Measurements from ENCODE around the gene TROAP. TPM values are rescaled to one million over a fixed set of nuclear protein-coding genes. Genes with fewer than 3 reads are reported as not detected.
"Not testable (repeated sequence)": the region's sequence is repeated elsewhere in the genome, so short reads cannot be mapped to it uniquely, and the experiment has no call there.

Gene TROAP
- total RNA-seq, 1 donor from 2014 or later, result not detected

DNA sequence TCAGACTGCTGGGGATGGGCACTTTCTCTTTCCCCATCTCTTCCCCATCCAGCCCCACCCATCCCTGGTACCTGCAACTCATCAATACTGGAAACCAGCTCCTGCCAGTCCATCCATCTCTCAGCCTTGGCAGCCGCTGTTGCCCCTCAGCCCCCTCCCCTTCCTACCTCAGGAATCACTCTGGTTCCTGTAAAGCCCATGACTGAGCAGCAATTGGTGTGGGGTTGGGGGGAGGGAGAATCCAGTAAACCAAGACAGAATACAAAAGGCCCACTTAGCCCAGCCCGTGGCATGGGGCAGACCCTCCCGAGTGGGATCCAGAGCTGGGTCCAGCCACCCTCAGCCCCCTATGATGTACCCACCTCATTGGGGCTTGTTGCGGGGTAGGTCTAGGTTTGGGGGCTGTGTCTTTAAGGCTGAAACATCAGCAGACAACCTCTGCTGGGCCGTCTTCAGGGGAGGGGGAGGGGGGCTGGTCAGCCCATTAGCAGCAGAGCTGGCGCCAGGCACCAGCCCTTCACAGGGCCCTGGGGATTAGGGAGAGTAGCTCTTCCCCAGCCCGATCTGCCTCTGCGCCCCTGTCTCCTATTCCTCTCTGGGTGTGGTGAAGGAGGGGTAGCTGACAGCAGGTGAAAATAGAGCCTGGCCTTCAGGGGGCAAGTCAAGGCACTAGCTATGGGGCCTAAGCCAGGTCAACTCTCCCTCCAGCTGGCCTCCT, 28.8 kb upstream of the TROAP start:
- DNase-seq (ENCODE audit: low spot score), result no peak

DNA sequence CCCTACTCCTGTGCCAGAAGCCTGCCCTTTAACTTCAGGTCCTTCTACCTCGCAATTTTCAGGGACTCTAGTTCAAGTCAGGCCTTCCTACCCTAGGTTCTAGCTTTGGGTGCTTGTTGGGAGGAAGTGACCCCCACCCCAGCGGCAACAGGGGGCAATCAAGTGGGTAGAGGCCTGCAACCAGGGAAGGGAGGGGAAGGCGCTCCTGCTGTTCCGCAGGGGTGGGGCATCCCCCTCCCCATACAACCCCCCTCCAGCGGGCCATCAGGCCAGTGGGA, 28.3 kb upstream of the TROAP start:
- DNase-seq (ENCODE audit: low spot score), result no peak

DNA sequence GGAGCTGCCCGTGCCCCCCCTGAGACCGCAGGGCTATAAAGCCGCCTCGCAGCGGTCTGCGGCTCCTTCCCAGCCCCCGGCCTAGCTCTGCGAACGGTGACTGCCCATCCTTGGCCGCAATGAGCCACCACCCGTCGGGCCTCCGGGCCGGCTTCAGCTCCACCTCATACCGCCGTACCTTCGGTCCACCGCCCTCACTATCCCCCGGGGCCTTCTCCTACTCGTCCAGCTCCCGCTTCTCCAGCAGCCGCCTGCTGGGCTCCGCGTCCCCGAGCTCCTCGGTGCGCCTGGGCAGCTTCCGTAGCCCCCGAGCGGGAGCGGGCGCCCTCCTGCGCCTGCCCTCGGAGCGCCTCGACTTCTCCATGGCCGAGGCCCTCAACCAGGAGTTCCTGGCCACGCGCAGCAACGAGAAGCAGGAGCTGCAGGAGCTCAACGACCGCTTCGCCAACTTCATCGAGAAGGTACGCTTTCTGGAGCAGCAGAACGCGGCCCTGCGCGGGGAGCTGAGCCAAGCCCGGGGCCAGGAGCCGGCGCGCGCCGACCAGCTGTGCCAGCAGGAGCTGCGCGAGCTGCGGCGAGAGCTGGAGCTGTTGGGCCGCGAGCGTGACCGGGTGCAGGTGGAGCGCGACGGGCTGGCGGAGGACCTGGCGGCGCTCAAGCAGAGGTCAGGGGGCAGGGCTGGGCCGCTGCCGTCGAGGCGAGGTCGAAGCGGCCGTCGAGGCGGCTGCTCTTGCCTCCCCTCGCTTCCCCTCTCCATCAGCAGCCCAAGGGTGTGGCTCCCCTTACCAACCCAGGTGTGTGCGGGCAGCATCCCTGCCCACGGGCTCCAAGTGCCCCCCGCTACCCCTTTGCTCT, 27.7 kb upstream of the TROAP start, which contains the start of gene PRPH:
PRPH (plus strand) TSS at position 66 of the 855 bp plus-strand sequence; CDS start at position 120, 54 bp downstream.
- no peak for DNase-seq (ENCODE audit: low spot score)

DNA sequence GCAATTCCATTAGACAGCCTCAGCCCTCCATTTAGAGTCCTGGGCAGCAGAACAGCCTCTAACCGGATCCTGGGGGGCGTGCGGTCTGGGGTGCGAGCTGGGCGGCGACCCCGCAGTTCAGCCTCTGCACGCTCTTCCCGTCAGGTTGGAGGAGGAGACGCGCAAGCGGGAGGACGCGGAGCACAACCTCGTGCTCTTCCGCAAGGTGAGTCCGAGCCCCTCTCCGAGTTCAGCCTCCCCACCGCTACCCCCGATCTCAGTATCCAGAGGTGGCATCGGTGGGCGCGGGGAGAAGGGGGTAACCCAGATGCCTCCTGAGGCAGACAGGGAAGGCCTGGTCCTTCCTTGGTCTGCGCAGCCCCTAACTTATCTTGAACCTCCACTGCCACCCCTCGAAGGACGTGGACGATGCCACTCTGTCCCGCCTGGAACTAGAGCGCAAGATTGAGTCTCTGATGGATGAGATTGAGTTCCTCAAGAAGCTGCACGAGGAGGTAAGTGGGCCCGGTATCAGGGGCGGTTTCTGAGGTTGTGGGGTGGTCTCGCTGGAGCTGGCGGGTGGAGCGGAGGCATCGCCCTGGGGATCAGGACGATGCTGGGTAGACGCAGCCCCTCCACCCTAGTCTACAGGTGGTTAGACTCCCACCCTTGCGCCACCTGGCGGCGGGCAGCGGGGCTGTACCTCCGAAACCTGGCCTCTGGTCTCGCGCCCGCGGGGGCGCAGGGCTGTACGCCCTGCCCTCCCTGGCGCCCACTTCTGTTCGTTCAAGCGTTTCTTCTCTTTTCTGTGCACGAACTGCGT, 26.8 kb upstream of the TROAP start:
- no peak for DNase-seq (ENCODE audit: low spot score)

DNA sequence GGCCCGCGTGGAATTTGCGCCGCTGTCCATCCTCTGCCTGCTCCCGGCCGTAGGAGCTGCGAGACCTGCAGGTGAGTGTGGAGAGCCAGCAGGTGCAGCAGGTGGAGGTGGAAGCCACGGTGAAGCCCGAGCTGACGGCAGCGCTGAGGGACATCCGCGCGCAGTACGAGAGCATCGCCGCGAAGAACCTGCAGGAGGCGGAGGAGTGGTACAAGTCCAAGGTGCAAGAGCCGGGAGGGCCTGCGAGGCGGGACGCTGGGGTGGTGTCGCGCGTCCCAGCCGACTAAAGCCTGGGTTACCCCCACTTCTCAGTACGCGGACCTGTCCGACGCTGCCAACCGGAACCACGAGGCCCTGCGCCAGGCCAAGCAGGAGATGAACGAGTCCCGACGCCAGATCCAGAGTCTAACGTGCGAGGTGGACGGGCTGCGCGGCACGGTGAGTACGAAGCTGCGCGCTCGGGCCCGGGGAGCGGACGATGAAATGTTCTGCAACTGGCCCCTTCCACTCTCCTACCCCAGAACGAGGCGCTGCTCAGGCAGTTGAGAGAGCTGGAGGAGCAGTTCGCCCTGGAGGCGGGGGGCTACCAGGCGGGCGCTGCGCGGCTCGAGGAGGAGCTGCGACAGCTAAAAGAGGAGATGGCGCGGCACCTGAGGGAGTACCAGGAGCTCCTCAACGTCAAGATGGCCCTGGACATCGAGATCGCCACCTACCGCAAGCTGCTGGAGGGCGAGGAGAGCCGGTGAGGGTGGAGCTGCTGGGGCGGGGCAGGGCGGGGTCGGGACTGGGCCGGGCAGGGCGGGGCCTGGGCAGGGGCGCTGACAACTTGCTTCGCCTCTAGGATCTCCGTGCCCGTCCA, 26.0 kb upstream of the TROAP start:
- DNase-seq (ENCODE audit: low spot score), result no peak

DNA sequence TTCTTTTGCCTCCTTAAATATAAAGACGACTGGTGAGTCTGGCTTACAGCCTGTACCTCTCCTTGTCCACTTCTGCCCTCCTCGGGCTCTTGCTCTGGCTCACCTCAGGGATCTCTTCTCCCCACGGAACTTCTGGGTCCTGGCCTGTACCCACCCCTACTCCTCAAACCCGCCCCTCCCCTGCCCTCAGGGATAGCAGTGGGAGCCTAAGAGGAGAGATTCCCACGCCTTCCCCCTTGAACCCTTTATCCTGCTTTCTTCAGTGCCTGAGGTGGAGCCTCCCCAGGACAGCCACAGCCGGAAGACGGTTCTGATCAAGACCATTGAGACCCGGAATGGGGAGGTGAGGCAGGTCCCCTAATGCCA, 25.4 kb upstream of the TROAP start:
- no peak for DNase-seq (ENCODE audit: low spot score)

DNA sequence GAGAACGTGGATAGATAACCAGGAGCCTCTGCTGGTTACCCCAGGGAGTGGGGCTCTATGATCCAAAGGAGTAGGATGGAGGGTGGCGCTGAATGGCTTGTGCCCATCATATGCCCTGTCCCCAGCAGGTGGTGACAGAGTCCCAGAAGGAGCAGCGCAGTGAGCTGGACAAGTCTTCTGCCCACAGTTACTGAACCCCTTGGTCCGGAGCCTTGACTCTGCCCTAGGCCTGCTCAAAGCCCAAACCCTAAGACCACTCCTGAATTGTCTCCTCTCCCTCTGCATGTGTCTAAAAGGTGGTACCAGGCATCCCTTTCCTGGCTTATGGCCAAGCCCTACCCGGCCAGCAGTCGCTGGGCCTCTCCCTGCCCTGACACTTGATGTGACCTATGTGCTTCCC, 24.9 kb upstream of the TROAP start:
- DNase-seq (ENCODE audit: low spot score), result no peak

DNA sequence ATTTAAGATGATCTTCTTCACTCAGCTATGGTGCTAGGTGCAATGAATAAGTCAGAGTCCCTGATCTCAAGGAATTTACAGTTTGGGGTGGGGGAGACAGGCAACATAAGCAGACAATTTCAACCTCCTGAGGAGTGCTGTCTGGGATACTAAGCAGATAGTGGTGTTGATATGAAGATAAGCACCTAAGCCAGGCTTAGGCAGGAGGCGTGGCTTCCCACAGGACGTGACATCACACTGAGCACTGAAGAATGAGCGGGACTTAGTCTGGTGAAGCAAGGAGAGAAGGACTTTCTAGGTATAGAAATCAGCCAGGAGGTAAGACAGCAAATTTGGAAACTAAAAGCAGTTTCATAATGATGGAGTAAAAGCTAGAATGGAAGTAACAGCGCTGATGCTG, 21.3 kb upstream of the TROAP start:
- no peak for DNase-seq (ENCODE audit: low spot score)

DNA sequence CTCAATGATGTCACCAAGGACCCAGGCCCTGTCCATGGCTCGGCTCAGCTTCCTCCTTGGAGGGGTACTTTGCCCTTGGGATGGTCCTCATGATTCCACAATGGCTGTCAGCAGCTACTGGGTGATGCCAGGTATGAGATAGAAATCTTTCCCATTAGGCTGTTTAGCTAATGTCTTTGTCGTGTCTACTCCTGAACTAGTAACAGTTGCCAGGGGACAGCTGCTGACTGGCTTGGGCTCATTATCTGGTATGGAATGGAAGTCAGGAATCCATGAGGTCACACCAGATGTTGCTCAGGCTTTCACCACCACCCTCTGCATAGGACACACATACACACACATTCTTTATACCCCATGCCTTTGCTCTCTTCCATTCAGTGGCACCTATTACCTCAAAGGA, 18.9 kb upstream of the TROAP start:
- DNase-seq (ENCODE audit: low spot score), result no peak

DNA sequence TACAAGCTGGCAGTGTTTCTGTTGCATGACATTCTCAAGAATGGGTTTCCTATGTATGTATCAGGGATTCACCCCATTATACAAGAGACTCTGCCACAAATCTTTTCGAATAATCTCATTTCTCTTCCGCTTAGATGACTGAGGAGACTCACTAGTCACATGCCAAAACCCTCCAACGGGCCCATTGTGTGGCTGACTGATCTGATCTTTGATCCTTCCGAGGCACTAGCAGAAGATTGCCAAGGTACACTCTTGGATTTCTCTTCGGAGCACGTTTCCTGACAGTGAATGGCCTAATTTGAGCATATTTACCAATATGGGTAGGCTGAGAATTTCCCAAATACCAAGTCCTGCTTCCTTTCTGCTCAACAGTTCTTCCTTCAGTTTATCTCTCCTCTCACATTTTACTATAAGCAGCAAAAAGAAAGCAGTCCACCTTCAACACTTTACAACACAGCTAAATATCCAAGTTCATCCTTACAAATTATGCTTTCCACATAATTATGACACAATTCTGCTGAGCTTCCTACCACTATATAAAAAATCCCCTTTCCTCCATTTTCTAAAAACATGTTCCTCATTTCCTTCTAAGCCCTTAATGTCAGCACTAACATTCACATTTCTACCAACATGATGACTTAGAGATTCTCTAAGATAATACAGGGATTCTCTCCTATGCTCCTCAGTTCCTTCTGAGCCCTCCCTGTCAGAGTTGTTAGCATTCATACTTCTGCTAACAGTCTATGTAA, 17.1 kb upstream of the TROAP start:
- DNase-seq (ENCODE audit: low spot score), result no peak

DNA sequence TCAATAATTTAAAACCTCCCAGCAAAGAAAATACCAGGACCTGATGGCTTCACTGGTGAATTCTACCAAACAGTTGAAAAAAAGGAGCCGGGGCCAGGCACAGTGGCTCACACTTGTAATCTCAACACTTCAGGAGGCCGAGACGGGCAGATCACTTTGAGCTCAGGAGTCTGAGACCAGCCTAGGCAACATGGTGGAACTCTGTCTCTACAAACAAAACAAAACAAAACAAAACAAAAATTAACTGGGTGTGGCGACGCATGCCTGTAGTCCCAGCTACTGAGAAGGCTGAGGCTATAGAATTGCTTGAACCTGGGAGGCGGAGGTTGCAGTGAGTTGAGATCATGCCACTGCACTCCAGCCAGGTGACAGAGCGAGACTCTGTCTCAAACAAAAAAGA, 13.7 kb upstream of the TROAP start:
- DNase-seq (ENCODE audit: low spot score), result no peak

DNA sequence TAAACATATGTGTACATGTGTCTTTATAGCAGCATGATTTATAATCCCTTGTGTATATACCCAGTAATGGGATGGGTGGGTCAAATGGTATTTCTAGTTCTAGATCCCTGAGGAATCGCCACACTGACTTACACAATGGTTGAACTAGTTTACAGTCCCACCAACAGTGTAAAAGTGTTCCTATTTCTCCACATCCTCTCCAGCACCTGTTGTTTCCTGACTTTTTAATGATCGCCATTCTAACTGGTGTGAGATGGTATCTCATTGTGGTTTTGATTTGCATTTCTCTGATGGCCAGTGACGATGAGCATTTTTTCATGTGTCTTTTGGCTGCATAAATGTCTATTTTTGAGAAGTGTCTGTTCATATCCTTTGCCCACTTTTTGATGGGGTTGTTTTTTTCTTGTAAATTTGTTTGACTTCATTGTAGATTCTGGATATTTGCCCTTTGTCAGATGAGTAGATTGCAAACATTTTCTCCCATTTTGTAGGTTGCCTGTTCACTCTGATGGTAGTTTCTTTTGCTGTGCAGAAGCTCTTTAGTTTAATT, 12.5 kb upstream of the TROAP start:
- DNase-seq (ENCODE audit: low spot score), result not testable (repeated sequence)

DNA sequence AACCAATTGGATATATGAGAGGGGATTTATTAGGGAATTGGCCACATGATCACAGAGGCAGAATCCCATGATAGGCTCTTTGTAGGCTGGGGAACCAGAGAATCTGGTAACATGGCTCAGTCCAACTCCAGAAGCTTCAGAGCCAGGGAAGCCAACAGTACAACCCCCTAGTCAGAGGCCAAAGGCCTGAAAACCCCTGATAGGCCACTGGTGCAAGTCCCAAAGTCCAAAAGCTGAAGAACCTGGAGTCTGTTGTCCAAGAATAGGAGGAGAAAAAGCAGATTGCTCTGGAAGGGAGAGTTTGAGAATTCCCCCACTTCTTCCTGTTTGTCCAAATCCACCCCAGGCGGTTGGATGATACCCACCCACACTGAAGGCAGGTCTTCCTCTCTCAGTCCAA, 8.2 kb upstream of the TROAP start:
- no peak for DNase-seq (ENCODE audit: low spot score)

DNA sequence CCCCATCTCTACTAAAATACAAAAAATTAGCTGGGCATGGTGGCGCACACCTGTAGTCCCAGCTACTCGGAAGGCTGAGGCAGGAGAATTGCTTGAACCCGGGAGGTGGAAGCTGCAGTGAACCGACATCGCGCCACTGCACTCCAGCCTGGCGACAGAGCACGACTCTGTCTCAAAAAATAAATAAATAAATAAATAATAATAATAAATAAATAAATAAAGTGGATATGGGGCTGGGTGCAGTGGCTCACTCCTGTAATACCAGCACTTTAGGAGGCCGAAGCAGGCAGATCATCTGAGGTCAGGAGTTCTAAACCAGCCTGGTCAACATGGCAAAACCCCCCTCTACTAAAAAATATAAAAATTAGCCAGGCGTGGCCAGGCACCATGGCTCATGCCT, 5.9 kb upstream of the TROAP start:
- not testable (repeated sequence) for DNase-seq (ENCODE audit: low spot score)

DNA sequence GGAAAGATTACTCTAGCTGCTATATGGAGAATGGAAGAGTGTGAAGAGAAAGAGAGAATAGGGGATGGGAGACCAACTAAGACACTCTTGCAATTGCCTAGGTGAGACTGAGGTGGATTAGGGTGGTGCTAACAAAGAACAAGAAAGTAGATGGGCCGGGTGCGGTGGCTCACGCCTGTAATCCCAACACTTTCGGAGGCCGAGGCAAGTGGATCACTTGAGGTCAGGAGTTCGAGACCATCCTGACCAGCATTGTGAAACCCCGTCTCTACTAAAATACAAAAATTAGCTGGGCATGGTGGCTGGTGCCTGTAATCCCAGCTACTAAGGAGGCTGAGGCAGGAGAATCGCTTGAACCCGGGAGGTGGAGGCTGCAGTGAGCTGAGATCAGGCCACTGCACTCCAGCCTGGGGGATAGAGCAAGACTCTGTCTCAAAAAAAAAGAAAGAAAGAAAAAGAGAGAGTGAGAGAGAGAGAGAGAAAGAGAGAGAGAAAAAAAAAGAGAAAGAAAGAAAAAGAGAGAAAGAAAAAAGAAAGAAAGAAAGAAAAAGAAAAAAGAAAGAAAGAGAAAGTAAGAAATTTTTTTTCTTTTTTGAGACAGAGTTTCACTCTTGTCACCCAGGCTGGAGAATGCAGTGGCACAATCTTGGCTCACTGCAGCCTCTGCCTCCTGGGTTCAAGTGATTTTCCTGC, 2.5 kb upstream of the TROAP start:
- DNase-seq (ENCODE audit: low spot score), result not testable (repeated sequence)

DNA sequence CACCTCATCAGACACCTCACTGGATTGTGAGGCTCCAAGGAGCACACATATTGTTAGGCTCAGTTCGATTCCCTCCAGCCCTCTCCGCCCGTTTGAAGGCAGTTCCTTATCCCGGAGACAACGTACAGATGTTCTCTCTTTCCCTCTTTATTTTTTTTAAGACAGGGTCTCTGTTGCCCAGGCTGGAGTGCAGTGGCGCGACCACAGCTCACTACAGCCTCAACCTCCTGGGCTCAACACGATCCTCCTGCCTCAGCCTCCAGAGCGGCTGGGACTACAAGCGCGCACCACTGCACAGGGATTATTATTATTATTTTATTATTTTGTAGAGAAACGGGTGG, 718 bp upstream of the TROAP start:
- DNase-seq (ENCODE audit: low spot score), result no peak

DNA sequence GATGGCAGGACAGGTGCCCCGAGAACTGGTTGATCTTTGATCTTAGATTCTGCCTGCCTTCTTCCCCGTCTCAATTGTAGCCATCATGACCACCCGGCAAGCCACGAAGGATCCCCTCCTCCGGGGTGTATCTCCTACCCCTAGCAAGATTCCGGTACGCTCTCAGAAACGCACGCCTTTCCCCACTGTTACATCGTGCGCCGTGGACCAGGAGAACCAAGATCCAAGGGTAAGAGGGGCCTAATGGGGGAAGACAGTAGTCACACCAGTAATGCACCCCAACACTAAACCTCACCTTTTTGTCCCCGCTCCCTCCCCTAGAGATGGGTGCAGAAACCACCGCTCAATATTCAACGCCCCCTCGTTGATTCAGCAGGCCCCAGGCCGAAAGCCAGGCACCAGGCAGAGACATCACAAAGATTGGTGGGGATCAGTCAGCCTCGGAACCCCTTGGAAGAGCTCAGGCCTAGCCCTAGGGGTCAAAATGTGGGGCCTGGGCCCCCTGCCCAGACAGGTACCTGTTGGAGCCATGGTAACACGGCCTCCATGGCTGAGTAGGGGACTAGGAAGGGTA, 556 bp downstream of the TROAP start:
- no peak for DNase-seq (ENCODE audit: low spot score)

DNA sequence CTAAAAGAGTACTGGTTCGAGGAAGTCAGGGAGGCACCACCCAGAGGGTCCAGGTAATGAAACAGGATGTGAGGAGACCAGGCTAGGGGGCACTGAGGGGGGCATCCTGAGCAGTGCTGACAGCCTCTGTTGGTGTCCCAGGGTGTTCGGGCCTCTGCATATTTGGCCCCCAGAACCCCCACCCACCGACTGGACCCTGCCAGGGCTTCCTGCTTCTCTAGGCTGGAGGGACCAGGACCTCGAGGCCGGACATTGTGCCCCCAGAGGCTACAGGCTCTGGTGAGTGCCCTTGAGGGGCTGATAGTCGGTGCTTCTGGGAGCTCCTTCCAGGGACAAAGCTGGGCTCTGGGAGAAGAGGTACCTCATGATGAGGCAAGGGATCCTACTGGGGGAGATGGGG, 2.6 kb downstream of the TROAP start:
- DNase-seq (ENCODE audit: low spot score), result no peak

DNA sequence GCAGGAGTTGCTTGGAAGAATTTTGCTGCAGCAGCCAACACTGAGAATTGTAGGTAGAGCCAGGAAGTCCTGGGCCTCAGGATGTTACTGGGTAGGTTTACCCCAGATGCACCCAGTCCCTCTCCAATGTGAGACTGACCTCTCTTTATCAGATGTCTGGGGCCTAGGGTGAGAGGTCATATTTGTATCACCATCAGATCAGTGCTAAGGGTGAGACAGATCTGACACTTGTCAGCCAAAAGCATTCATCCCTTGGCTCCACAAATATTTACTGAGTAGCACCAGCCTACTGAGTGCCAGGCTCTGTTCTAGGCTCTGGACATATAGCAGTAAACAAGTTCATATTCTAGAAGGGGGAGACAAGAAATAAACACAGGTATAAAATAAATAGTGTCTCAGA, 4.3 kb downstream of the TROAP start:
- DNase-seq (ENCODE audit: low spot score), result no peak
